DOHH2 (cell line): ENCODE results near the gene TRAK1.
A peak's percentile ranks its signal among the peaks of the same experiment; 100 is the strongest.

Experiments used
- H3F3A ChIP-seq: fragments of 200-600 bp; sonication (generic), shearing (Covaris generic); 2 replicates; pipeline ENCODE4 v1.6.0; 2016; ENCODE audit warnings: antibody characterized with exemption, mild to moderate bottlenecking; ENCODE audit not compliant: control insufficient read depth, insufficient read depth
- H3K27ac ChIP-seq: fragments of 200-600 bp; sonication (generic); 2 replicates; pipeline ENCODE4 v1.5.1; 2014; ENCODE audit warnings: low read depth, mild to moderate bottlenecking, low read length, moderate library complexity
- H3K27me3 ChIP-seq: fragments of 200-600 bp; sonication (generic); 2 replicates; pipeline ENCODE4 v1.6.1; 2014; ENCODE audit warnings: mild to moderate bottlenecking, low read length, mixed read lengths; ENCODE audit not compliant: control insufficient read depth
- H3K36me3 ChIP-seq: fragments of 200-600 bp; sonication (generic); 2 replicates; pipeline ENCODE4 v1.6.1; 2014; ENCODE audit warnings: mild to moderate bottlenecking, low read length, moderate library complexity, mixed read lengths; ENCODE audit not compliant: control insufficient read depth
- H3K4me1 ChIP-seq: fragments of 200-600 bp; sonication (generic); 2 replicates; pipeline ENCODE4 v1.6.1; 2014; ENCODE audit warnings: mild to moderate bottlenecking, low read length, mixed read lengths; ENCODE audit not compliant: control insufficient read depth
- H3K4me2 ChIP-seq: fragments of 200-600 bp; sonication (generic); 2 replicates; pipeline ENCODE4 v1.6.0; 2014; ENCODE audit warnings: mild to moderate bottlenecking, low read length, moderate library complexity
- H3K4me3 ChIP-seq: fragments of 200-600 bp; sonication (generic); 2 replicates; pipeline ENCODE4 v1.5.1; 2014; ENCODE audit warnings: mild to moderate bottlenecking, low read length, mixed read lengths
- H3K79me2 ChIP-seq: fragments of 200-600 bp; sonication (generic); 2 replicates; pipeline ENCODE4 v1.6.1; 2014; ENCODE audit warnings: mild to moderate bottlenecking, low read length, mixed read lengths; ENCODE audit not compliant: control insufficient read depth
- H3K9me2 ChIP-seq: fragments of 200-600 bp; sonication (generic); replicated peaks from 2 replicates; pipeline ENCODE4 v1.6.1; 2014; ENCODE audit warnings: mild to moderate bottlenecking, low read length, mixed read lengths; ENCODE audit not compliant: control insufficient read depth
- H3K9me3 ChIP-seq: fragments of 200-600 bp; sonication (generic); 2 replicates; pipeline ENCODE4 v1.6.1; 2014; ENCODE audit warnings: antibody characterized with exemption, low read length, mixed read lengths; ENCODE audit not compliant: control insufficient read depth, insufficient read depth
- H4K20me1 ChIP-seq: fragments of 200-600 bp; sonication (generic); 2 replicates; pipeline ENCODE4 v1.6.0; 2014; ENCODE audit warnings: low read depth, mild to moderate bottlenecking, antibody characterized with exemption, low read length, moderate library complexity; ENCODE audit not compliant: control insufficient read depth, insufficient read depth
- CTCF ChIP-seq: fragments of 200-600 bp; sonication (generic); IDR thresholded peaks from one replicate; pipeline ENCODE4 v1.5.1; 2014; ENCODE audit warnings: antibody characterized with exemption, mild to moderate bottlenecking, low read depth, low read length; ENCODE audit not compliant: poor library complexity, severe bottlenecking
- EZH2phosphoT487 ChIP-seq: fragments of 200-600 bp; sonication (generic); IDR thresholded peaks from 2 replicates; pipeline ENCODE4 v1.6.1; 2017; ENCODE audit warnings: borderline replicate concordance, mild to moderate bottlenecking, antibody characterized with exemption, low read length, moderate library complexity, mixed read lengths

TRAK1 gene

GRCh38 chr3:42122261-42123011 is 31.3 kb downstream of the TRAK1 start:
- Histone ChIP-seq H3K4me2 (peak overlapping the region; percentile 67), H3K27ac (peak overlapping the region; percentile 47), H3K9me2 (no peaks in the 10 kb centered on the region), H3K4me3 (peak overlapping the region; percentile 51), H3K79me2 (peaks cover 84% of the 10 kb centered on the region), H3K9me3 (no peaks in the 10 kb centered on the region), H3K27me3 (no peaks in the 10 kb centered on the region), H4K20me1 (no peaks in the 10 kb centered on the region), H3F3A (peaks cover 16% of the 10 kb centered on the region), H3K36me3 (peaks cover 49% of the 10 kb centered on the region), H3K4me1 (peaks cover 91% of the 10 kb centered on the region)
- TF ChIP-seq CTCF (no peak), EZH2phosphoT487 (no peak)

GRCh38 chr3:42123012-42123581 is 31.9 kb downstream of the TRAK1 start:
- H3K4me1 ChIP-seq: peaks cover 98% of the 10 kb centered on the region
- H4K20me1 ChIP-seq: no peaks in the 10 kb centered on the region
- H3F3A ChIP-seq: peaks cover 22% of the 10 kb centered on the region
- H3K27ac ChIP-seq: peak overlapping the region; percentile 47
- peak overlapping the region; percentile 51 for H3K4me3 ChIP-seq
- H3K79me2 ChIP-seq: peaks cover 85% of the 10 kb centered on the region
- peak overlapping the region; percentile 67 for H3K4me2 ChIP-seq
- H3K9me2 ChIP-seq: no peaks in the 10 kb centered on the region
- peaks cover 54% of the 10 kb centered on the region for H3K36me3 ChIP-seq
- H3K9me3 ChIP-seq: no peaks in the 10 kb centered on the region
- H3K27me3 ChIP-seq: no peaks in the 10 kb centered on the region
- no peak for TF ChIP-seq EZH2phosphoT487
- TF ChIP-seq CTCF: no peak

- H3K4me2 ChIP-seq: peak overlapping the region; percentile 67
- peaks cover 60% of the 10 kb centered on the region for H3K36me3 ChIP-seq
- peak overlapping the region; percentile 47 for H3K27ac ChIP-seq
- peak overlapping the region; percentile 51; the same call in 1 of the 2 replicates for H3K4me3 ChIP-seq
- H3K79me2 ChIP-seq: peaks cover 79% of the 10 kb centered on the region
- H3K27me3 ChIP-seq: no peaks in the 10 kb centered on the region
- no peaks in the 10 kb centered on the region for H4K20me1 ChIP-seq
- no peaks in the 10 kb centered on the region for H3K9me2 ChIP-seq
- no peaks in the 10 kb centered on the region for H3K9me3 ChIP-seq
- peaks cover 31% of the 10 kb centered on the region for H3F3A ChIP-seq
- TF ChIP-seq EZH2phosphoT487: no peak
- no peak for TF ChIP-seq CTCF
- peaks cover 98% of the 10 kb centered on the region for H3K4me1 ChIP-seq
These were observed 32.9 kb downstream of the TRAK1 start for GRCh38 chr3:42123824-42124658.
